OCI-LY3 (cell line): Measurements from ENCODE around the gene CNPY1.

Source experiments
- CTCF ChIP-seq: fragments of 200-600, 300-600 bp; sonication (generic); IDR thresholded peaks from 2 replicates; pipeline ENCODE4 v1.5.1; 2014; ENCODE audit warnings: antibody characterized with exemption, low read length, low read depth
- EZH2phosphoT487 ChIP-seq: fragments of 200-600 bp; shearing (Covaris generic); IDR thresholded peaks from 2 replicates; pipeline ENCODE4 v1.6.1; 2018; ENCODE audit warnings: antibody characterized with exemption, mixed run types, low read depth

DNA sequence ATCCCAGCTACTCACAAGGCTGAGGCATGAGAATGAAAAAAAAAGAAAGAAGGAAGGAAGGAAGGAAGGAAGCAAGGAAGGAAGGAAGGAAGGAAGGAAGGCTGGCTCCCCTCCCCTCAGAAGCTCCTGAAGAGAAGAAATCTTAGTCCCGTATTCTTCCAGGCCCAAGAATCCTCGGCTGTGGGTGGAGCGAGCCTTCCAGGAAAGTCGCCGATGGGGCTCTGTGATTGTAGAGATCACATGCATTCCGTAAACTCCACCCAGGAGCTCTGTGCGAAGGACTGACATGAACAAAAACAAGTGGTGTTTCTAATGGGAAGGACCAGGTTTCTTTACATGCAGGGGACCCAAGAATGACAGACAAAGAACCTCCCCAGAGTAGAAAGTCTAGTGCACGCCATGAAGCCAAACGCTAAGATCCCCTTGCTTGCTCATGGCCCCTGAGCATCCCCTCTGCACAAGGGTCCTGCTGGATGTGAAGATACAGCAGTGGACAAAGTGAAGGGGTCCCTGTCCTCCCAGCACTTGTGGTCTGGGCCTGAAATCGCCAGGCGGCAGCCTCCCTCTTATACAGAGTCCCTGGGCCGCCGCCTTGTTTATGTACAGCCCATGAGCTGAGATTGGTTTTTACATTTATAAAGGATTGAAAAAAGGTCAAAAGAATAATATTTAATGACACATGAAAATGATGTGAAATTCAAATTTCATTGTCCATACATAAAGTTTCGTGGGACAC is 25.2 kb downstream of the CNPY1 start:
- no peak for TF ChIP-seq CTCF
- TF ChIP-seq EZH2phosphoT487: no peak
